Endothelial cell of umbilical vein (primary cell): Measurements from ENCODE around the gene SOAT1. TPM values are rescaled to one million over a fixed set of nuclear protein-coding genes. Genes with fewer than 3 reads are reported as not detected.

Experiments used
- BruUV-seq: library from RNA; stranded (reverse); fragments of 400-500 nt; replicated peaks from 2 replicates; lab custom pipeline; 2021; lab: Mats Ljungman, UMichigan
- CTCF ChIA-PET: fragments of 300-600, 350-600 bp; sonication (Branson Sonifier 250); formaldehyde crosslinking; loops from one replicate; lab custom pipeline; 2021; ENCODE audit warnings: antibody characterized with exemption, inconsistent platforms; lab: Charles Lee
- POLR2A ChIA-PET: fragments of 300-600, 350-600 bp; sonication (Branson Sonifier 250); formaldehyde crosslinking; loops from one replicate; lab custom pipeline; 2021; ENCODE audit warnings: antibody characterized with exemption, inconsistent platforms; lab: Charles Lee
- DNase-seq: peaks from one replicate; pipeline ENCODE4 v3.0.0-alpha.2; 2011; ENCODE audit warnings: low read depth, low spot score
- FAIRE-seq: peaks from 2 replicates; lab custom pipeline; 2011; peaks lifted over from hg19 to GRCh38; lab: Jason Lieb, UNC
- H2AFZ ChIP-seq: 2 replicates; pipeline ENCODE4 v1.6.0; 2012; ENCODE audit warnings: low read depth, low read length, control low read depth, inconsistent platforms
- H3K27ac ChIP-seq: 2 replicates; pipeline ENCODE4 v1.5.1; 2011; ENCODE audit warnings: low read depth, mild to moderate bottlenecking, control low read depth, low read length, moderate library complexity; ENCODE audit not compliant: insufficient read depth
- H3K27me3 ChIP-seq, 2 experiments: 2 replicates each; pipeline versions ENCODE4 v1.6.0 to v1.6.1; 2011; ENCODE audit warnings: low read length in 2 of 2, mixed read lengths in 1 of 2; ENCODE audit not compliant: control insufficient read depth in 2 of 2, insufficient read depth in 2 of 2
- H3K36me3 ChIP-seq, 2 experiments: 2 replicates in 1 of 2; 3 replicates in 1 of 2; pipeline ENCODE4 v1.5.1; 2011; ENCODE audit warnings: low read length in 2 of 2, mild to moderate bottlenecking in 1 of 2, moderate library complexity in 1 of 2; ENCODE audit not compliant: control insufficient read depth in 2 of 2, insufficient read depth in 2 of 2; ENCODE audit errors: extremely low read depth in 1 of 2
- H3K4me1 ChIP-seq: 3 replicates; pipeline ENCODE4 v1.5.1; 2011; ENCODE audit warnings: mild to moderate bottlenecking, low read length; ENCODE audit not compliant: control insufficient read depth, insufficient read depth; ENCODE audit errors: extremely low read depth
- H3K4me2 ChIP-seq: 2 replicates; pipeline ENCODE4 v1.6.1; 2011; ENCODE audit warnings: low read length, control low read depth, mixed read lengths; ENCODE audit not compliant: insufficient read depth
- H3K4me3 ChIP-seq, 3 experiments: fragments of 200-600 bp in 1 of 3; sonication (generic), shearing (Covaris generic) in 1 of 3; replicated peaks in 1 of 3; 2 replicates each; pipeline ENCODE4 v1.5.1; 2011 to 2016; ENCODE audit warnings: control low read depth in 3 of 3, low read length in 3 of 3, mild to moderate bottlenecking in 2 of 3, inconsistent platforms in 1 of 3, low read depth in 1 of 3, moderate library complexity in 1 of 3; ENCODE audit not compliant: insufficient read depth in 1 of 3
- H3K79me2 ChIP-seq: 2 replicates; pipeline ENCODE4 v1.6.0; 2012; ENCODE audit warnings: low read length, inconsistent platforms; ENCODE audit not compliant: control insufficient read depth, insufficient read depth
- H3K9ac ChIP-seq: replicated peaks from 2 replicates; pipeline ENCODE3; 2011; ENCODE audit warnings: low read length, control low read depth; ENCODE audit not compliant: insufficient read depth; ENCODE audit errors: extremely low read depth
- H3K9me1 ChIP-seq: replicated peaks from 3 replicates; pipeline ENCODE4 v1.6.0; 2011; ENCODE audit warnings: mild to moderate bottlenecking, low read length; ENCODE audit not compliant: control insufficient read depth, insufficient read depth; ENCODE audit errors: extremely low read depth
- H3K9me3 ChIP-seq: replicated peaks from 2 replicates; pipeline ENCODE4 v1.5.1; 2012; ENCODE audit warnings: low read length, inconsistent platforms; ENCODE audit not compliant: control insufficient read depth, insufficient read depth
- H4K20me1 ChIP-seq: replicated peaks from 2 replicates; pipeline ENCODE3; 2011; ENCODE audit warnings: mild to moderate bottlenecking, low read length; ENCODE audit not compliant: control insufficient read depth, insufficient read depth; ENCODE audit errors: extremely low read depth
- EZH2 ChIP-seq: IDR thresholded peaks from 2 replicates; pipeline ENCODE4 v1.6.1; 2012; ENCODE audit warnings: borderline replicate concordance, low read depth, mild to moderate bottlenecking, moderate library complexity, low read length, inconsistent platforms; ENCODE audit not compliant: severe bottlenecking
- FOS ChIP-seq: IDR thresholded peaks from 2 replicates; pipeline ENCODE4 v1.6.1; 2011; ENCODE audit warnings: mild to moderate bottlenecking, low read length, moderate library complexity, borderline replicate concordance; ENCODE audit not compliant: insufficient read depth
- GATA2 ChIP-seq: IDR thresholded peaks from 2 replicates; pipeline ENCODE4 v1.7.0; 2011; ENCODE audit warnings: low read depth, mild to moderate bottlenecking, moderate library complexity, mixed read lengths, low read length; ENCODE audit not compliant: insufficient read length, insufficient read depth
- JUN ChIP-seq: IDR thresholded peaks from 2 replicates; pipeline ENCODE4 v1.6.1; 2011; ENCODE audit warnings: borderline replicate concordance, low read depth; ENCODE audit not compliant: insufficient read length, insufficient read depth
- MYC ChIP-seq: IDR thresholded peaks from one replicate; pipeline ENCODE4 v1.6.1; 2011; ENCODE audit warnings: mild to moderate bottlenecking, low read depth, low read length
- POLR2A ChIP-seq: IDR thresholded peaks from 2 replicates; pipeline ENCODE4 v1.6.1; 2012; ENCODE audit warnings: low read depth, mild to moderate bottlenecking, control low read depth, low read length
- POLR2AphosphoS5 ChIP-seq: IDR thresholded peaks from 2 replicates; pipeline ENCODE4 v1.6.1; 2012; ENCODE audit warnings: low read depth, mild to moderate bottlenecking, control low read depth, low read length, moderate library complexity; ENCODE audit not compliant: insufficient read depth
- dilution Hi-C: fragments of 300-500 bp; cut with MboI; formaldehyde crosslinking; loops from one replicate; pipeline ENCODE4 v1.15.0; 2019; ENCODE audit warnings: low sequenced_read_pairs; ENCODE audit not compliant: extremely low pct_ligation_motif_present
- intact Hi-C: fragments of 100-400 bp; cut with micrococcal nuclease; formaldehyde crosslinking; loops from one replicate; pipeline ENCODE4 v1.10.0; 2022
- polyA plus RNA-seq, 4 experiments: library from polyadenylated mRNA; depleted of rRNA in 3 of 4; stranded (reverse) in 3 of 4; unstranded in 1 of 4; fragments of >200 nt; gene quantifications; 2 replicates each; pipeline versions ENCODE4 v1.2.1 to v1.2.3, GENCODE V29; 2011 to 2012; ENCODE audit warnings: missing spikeins in 1 of 4
- total RNA-seq: library from RNA; stranded (reverse); gene quantifications from 2 replicates; pipeline ENCODE4 v1.2.3, GENCODE V29; 2021
- TF ChIP-seq, protein P1 (sequence below), 2 donors: IDR thresholded peaks; 1 replicate in 1 of 2; 2 replicates in 1 of 2; pipeline ENCODE4 v1.5.1; 2011; ENCODE audit warnings: low read length in 2 of 2, mild to moderate bottlenecking in 2 of 2, moderate library complexity in 2 of 2, control low read depth in 1 of 2, inconsistent platforms in 1 of 2, low read depth in 1 of 2; ENCODE audit not compliant: insufficient read depth in 1 of 2; ENCODE audit errors: extremely low read depth in 1 of 2
- TF ChIP-seq, protein P2 (sequence below): IDR thresholded peaks from 2 replicates; pipeline ENCODE4 v1.6.1; 2011; ENCODE audit not compliant: insufficient read depth, insufficient read length

SOAT1 gene
- total and polyA plus RNA-seq, 2 donors (not counting 3 experiments of a cell fraction or from before 2014, with no cell fraction given): 14.0 to 38.2 TPM

DNA sequence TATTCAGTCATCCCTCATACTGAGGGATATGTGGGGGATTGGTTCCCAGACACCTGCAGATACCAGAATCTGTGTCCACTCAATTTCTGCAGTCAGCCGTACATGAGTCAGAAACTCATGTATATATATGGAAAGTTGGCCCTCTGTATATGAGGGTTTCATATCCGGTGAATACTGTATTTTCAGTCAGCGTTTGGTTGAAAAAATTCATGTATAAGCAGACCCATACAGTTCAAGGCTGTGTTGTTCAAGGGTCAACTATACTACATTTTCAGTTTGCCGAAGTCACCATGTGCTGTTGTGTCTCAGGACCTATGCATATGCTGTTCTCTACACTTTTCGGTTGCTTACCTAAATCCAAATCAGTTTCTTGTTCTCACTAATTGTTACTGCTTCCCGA, 82.6 kb downstream of the SOAT1 start:
- no peak overlapping the region for H3K4me2 ChIP-seq
- BruUV-seq: no TSS peak
- no peaks in the 10 kb centered on the region for H4K20me1 ChIP-seq
- CTCF ChIA-PET: no interaction called here
- H3K36me3 ChIP-seq: no peaks in the 10 kb centered on the region
- peaks cover 0 to 8% of the 10 kb centered on the region in 2 experiments for H3K27me3 ChIP-seq
- H3K27ac ChIP-seq: no peak overlapping the region
- POLR2A ChIA-PET: no interaction called here
- TF ChIP-seq EZH2: no peak
- TF ChIP-seq POLR2AphosphoS5: no peak
- TF ChIP-seq, protein P1, sequence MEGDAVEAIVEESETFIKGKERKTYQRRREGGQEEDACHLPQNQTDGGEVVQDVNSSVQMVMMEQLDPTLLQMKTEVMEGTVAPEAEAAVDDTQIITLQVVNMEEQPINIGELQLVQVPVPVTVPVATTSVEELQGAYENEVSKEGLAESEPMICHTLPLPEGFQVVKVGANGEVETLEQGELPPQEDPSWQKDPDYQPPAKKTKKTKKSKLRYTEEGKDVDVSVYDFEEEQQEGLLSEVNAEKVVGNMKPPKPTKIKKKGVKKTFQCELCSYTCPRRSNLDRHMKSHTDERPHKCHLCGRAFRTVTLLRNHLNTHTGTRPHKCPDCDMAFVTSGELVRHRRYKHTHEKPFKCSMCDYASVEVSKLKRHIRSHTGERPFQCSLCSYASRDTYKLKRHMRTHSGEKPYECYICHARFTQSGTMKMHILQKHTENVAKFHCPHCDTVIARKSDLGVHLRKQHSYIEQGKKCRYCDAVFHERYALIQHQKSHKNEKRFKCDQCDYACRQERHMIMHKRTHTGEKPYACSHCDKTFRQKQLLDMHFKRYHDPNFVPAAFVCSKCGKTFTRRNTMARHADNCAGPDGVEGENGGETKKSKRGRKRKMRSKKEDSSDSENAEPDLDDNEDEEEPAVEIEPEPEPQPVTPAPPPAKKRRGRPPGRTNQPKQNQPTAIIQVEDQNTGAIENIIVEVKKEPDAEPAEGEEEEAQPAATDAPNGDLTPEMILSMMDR (IDR thresholded peaks at IDR 0.05; ENCODE audit: extremely low read depth in 1 of 2, insufficient read depth in 1 of 2, low read depth in 1 of 2, low read length in 2 of 2): no peak
- no peak for TF ChIP-seq GATA2
- TF ChIP-seq MYC: no peak
- TF ChIP-seq, protein P2, sequence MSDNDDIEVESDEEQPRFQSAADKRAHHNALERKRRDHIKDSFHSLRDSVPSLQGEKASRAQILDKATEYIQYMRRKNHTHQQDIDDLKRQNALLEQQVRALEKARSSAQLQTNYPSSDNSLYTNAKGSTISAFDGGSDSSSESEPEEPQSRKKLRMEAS: no peak
- no peak for TF ChIP-seq POLR2A
- TF ChIP-seq FOS: no peak
- no peak for TF ChIP-seq JUN
- no peaks in the 10 kb centered on the region for H3K9me1 ChIP-seq
- no peak overlapping the region for H3K4me3 ChIP-seq
- intact Hi-C loops: no loop called here
- FAIRE-seq: no peak
- H3K4me1 ChIP-seq: no peaks in the 10 kb centered on the region
- dilution Hi-C loops: no loop called here
- no peak for DNase-seq
- H2AFZ ChIP-seq: no peak overlapping the region
- no peaks in the 10 kb centered on the region for H3K9me3 ChIP-seq
- H3K79me2 ChIP-seq: no peaks in the 10 kb centered on the region
- no peak overlapping the region for H3K9ac ChIP-seq
